SU-DHL-6 (cell line): ENCODE results near the gene SLC6A12.

ENCODE experiments used
- H2AFZ ChIP-seq: fragments of 200-600 bp; sonication (generic); 2 replicates; pipeline ENCODE4 v1.6.1; 2014; ENCODE audit warnings: low read depth, mild to moderate bottlenecking, moderate library complexity, mixed read lengths, antibody characterized with exemption, low read length; ENCODE audit not compliant: severe bottlenecking
- H3F3A ChIP-seq: fragments of 200-600 bp; shearing (Covaris generic); 2 replicates; pipeline ENCODE4 v1.6.0; 2016; ENCODE audit warnings: antibody characterized with exemption, mild to moderate bottlenecking; ENCODE audit not compliant: insufficient read depth
- H3K27ac ChIP-seq: fragments of 200-600 bp; sonication (generic); 2 replicates; pipeline ENCODE4 v1.5.1; 2016; ENCODE audit warnings: low read depth, mild to moderate bottlenecking, low read length, moderate library complexity, mixed read lengths
- H3K27me3 ChIP-seq: fragments of 200-600 bp; sonication (generic), shearing (Covaris generic); 2 replicates; pipeline ENCODE4 v1.6.0; 2014; ENCODE audit warnings: mild to moderate bottlenecking, low read length
- H3K36me3 ChIP-seq: fragments of 200-600 bp; sonication (generic); 2 replicates; pipeline ENCODE4 v1.6.1; 2014; ENCODE audit warnings: mild to moderate bottlenecking, low read length, mixed read lengths
- H3K4me2 ChIP-seq: fragments of 300-600, 200-600 bp; shearing (Covaris generic), sonication (generic); 2 replicates; pipeline ENCODE4 v1.6.0; 2014; ENCODE audit warnings: low read length, low read depth, mild to moderate bottlenecking; ENCODE audit not compliant: poor library complexity, severe bottlenecking
- H3K4me3 ChIP-seq: fragments of 200-600 bp; sonication (generic); 2 replicates; pipeline ENCODE4 v1.5.1; 2014; ENCODE audit warnings: antibody characterized with exemption, low read length, mild to moderate bottlenecking, mixed read lengths; ENCODE audit not compliant: insufficient read depth, poor library complexity, severe bottlenecking
- H3K79me2 ChIP-seq: fragments of 200-600 bp; sonication (generic); 2 replicates; pipeline ENCODE4 v1.6.1; 2014; ENCODE audit warnings: mild to moderate bottlenecking, low read length, moderate library complexity; ENCODE audit not compliant: insufficient read depth
- H3K9ac ChIP-seq: fragments of 200-600 bp; sonication (generic); 2 replicates; pipeline ENCODE4 v1.7.0; 2014; ENCODE audit warnings: mild to moderate bottlenecking, low read length
- H3K9me2 ChIP-seq: fragments of 200-600 bp; sonication (generic); replicated peaks from 2 replicates; pipeline ENCODE4 v1.6.1; 2014; ENCODE audit warnings: low read length; ENCODE audit not compliant: insufficient read depth
- H3K9me3 ChIP-seq: fragments of 200-600 bp; sonication (generic); 2 replicates; pipeline ENCODE4 v1.6.1; 2014; ENCODE audit warnings: low read length, mixed read lengths; ENCODE audit not compliant: insufficient read depth
- H4K20me1 ChIP-seq: fragments of 200-600 bp; sonication (generic); 2 replicates; pipeline ENCODE4 v1.6.1; 2014; ENCODE audit warnings: low read depth, mild to moderate bottlenecking, antibody characterized with exemption, low read length, moderate library complexity, mixed read lengths
- CTCF ChIP-seq: fragments of 200-600 bp; sonication (generic); IDR thresholded peaks from one replicate; pipeline ENCODE4 v1.5.1; 2017; ENCODE audit warnings: antibody characterized with exemption, mild to moderate bottlenecking, low read length, moderate library complexity; ENCODE audit not compliant: insufficient read depth, poor library complexity, severe bottlenecking
- EZH2phosphoT487 ChIP-seq: fragments of 200-600 bp; sonication (generic), shearing (Covaris generic); conservative IDR thresholded peaks from 2 replicates; pipeline ENCODE4 v1.6.1; 2018; ENCODE audit warnings: mild to moderate bottlenecking, antibody characterized with exemption, low read length, moderate library complexity, mixed read lengths

SLC6A12 gene

GRCh38 chr12:179885-180284, 34.1 kb downstream of the SLC6A12 start:
- Histone ChIP-seq H3K9me3 (no peaks in the 10 kb centered on the region), H3K79me2 (no peaks in the 10 kb centered on the region), H3K9me2 (no peaks in the 10 kb centered on the region), H3F3A (no peaks in the 10 kb centered on the region), H4K20me1 (no peaks in the 10 kb centered on the region), H3K27me3 (no peaks in the 10 kb centered on the region), H3K9ac (no peak overlapping the region), H3K4me2 (no peak overlapping the region), H3K4me3 (no peak overlapping the region), H3K36me3 (no peaks in the 10 kb centered on the region), H2AFZ (no peak overlapping the region), H3K27ac (no peak overlapping the region)
- TF ChIP-seq CTCF (no peak), EZH2phosphoT487 (no peak)

- no peak overlapping the region for H3K27ac ChIP-seq
- no peaks in the 10 kb centered on the region for H3F3A ChIP-seq
- H2AFZ ChIP-seq = no peak overlapping the region
- H3K9ac ChIP-seq = no peak overlapping the region
- H3K9me3 ChIP-seq = no peaks in the 10 kb centered on the region
- H3K36me3 ChIP-seq = no peaks in the 10 kb centered on the region
- no peak overlapping the region for H3K4me3 ChIP-seq
- no peaks in the 10 kb centered on the region for H3K9me2 ChIP-seq
- H3K79me2 ChIP-seq = no peaks in the 10 kb centered on the region
- H4K20me1 ChIP-seq = no peaks in the 10 kb centered on the region
- no peaks in the 10 kb centered on the region for H3K27me3 ChIP-seq
- TF ChIP-seq CTCF (no peak), EZH2phosphoT487 (no peak)
- H3K4me2 ChIP-seq = no peak overlapping the region
Measured at GRCh38 chr12:179131-179884, 34.6 kb downstream of the SLC6A12 start.

GRCh38 chr12:178829-179109, 35.2 kb downstream of the SLC6A12 start:
- no peak overlapping the region for H3K4me2 ChIP-seq

More at GRCh38 chr12:178829-179109, 35.2 kb downstream of the SLC6A12 start:
- Histone ChIP-seq H4K20me1 (no peaks in the 10 kb centered on the region), H3K79me2 (no peaks in the 10 kb centered on the region), H3K9me3 (no peaks in the 10 kb centered on the region), H3K27me3 (no peaks in the 10 kb centered on the region), H3F3A (no peaks in the 10 kb centered on the region), H3K27ac (no peak overlapping the region), H3K4me3 (no peak overlapping the region), H3K9me2 (no peaks in the 10 kb centered on the region), H3K36me3 (no peaks in the 10 kb centered on the region), H3K9ac (no peak overlapping the region), H2AFZ (no peak overlapping the region)
- TF ChIP-seq CTCF = no peak
- TF ChIP-seq EZH2phosphoT487 = no peak
